Coronary artery (tissue), 2 donors: Measurements from ENCODE around the gene GRM5.

Experiments
- DNase-seq: peaks from one replicate; pipeline ENCODE4 v3.0.0-alpha.2; 2017; ENCODE audit warnings: low spot score
- H3K27ac ChIP-seq, 2 donors: fragments of 200-600 bp; sonication (generic); one replicate each; pipeline ENCODE4 v1.5.1; 2016 to 2019
- H3K4me3 ChIP-seq: fragments of 200-600 bp; sonication (generic); 2 replicates; pipeline ENCODE4 v1.5.1; 2016; ENCODE audit warnings: mild to moderate bottlenecking, moderate library complexity
- TF ChIP-seq, protein P1 (sequence below): fragments of 200-600 bp; sonication (generic); IDR thresholded peaks from one replicate; pipeline ENCODE4 v1.5.1; 2019; ENCODE audit warnings: antibody characterized with exemption

GRM5 gene

GRCh38 chr11:88644724-88645123 lies 421.1 kb downstream of the GRM5 start:
- no peak overlapping the region for H3K27ac ChIP-seq
- H3K4me3 ChIP-seq, result no peak overlapping the region
- TF ChIP-seq, protein P1, sequence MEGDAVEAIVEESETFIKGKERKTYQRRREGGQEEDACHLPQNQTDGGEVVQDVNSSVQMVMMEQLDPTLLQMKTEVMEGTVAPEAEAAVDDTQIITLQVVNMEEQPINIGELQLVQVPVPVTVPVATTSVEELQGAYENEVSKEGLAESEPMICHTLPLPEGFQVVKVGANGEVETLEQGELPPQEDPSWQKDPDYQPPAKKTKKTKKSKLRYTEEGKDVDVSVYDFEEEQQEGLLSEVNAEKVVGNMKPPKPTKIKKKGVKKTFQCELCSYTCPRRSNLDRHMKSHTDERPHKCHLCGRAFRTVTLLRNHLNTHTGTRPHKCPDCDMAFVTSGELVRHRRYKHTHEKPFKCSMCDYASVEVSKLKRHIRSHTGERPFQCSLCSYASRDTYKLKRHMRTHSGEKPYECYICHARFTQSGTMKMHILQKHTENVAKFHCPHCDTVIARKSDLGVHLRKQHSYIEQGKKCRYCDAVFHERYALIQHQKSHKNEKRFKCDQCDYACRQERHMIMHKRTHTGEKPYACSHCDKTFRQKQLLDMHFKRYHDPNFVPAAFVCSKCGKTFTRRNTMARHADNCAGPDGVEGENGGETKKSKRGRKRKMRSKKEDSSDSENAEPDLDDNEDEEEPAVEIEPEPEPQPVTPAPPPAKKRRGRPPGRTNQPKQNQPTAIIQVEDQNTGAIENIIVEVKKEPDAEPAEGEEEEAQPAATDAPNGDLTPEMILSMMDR, result no peak
- no peak for DNase-seq

DNA sequence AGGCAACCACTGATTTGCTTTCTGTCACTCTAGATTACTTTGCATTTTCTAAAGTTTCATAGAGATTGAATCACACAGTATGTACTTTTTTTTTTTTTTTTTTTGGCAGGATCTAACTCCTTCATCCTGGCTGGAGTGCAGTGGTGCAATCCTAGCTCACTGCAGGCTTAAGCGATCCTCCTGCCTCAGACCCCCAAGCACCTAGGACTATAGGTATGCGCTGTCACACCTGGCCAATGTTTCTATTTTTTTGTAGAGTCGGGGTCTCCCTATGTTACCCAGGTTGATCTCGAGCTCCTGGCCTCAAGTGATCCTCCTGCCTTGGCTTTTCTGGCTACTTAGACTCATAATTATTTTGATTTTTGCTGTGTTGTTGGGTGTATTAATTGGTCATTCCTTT lies 433.6 kb downstream of the GRM5 start:
- DNase-seq, result no peak
- TF ChIP-seq, protein P1, result no peak
- Histone ChIP-seq H3K4me3 (no peak overlapping the region), H3K27ac (no peak overlapping the region)

GRCh38 chr11:88631497-88631896 lies 434.3 kb downstream of the GRM5 start:
- DNase-seq, result no peak
- TF ChIP-seq, protein P1, result no peak
- H3K4me3 ChIP-seq, result no peak overlapping the region
- no peak overlapping the region for H3K27ac ChIP-seq

GRCh38 chr11:88629496-88629895 lies 436.3 kb downstream of the GRM5 start:
- Histone ChIP-seq H3K27ac (no peak overlapping the region), H3K4me3 (no peak overlapping the region)
- DNase-seq, result no peak
- TF ChIP-seq, protein P1, result no peak

- DNase-seq, result no peak
Measured at GRCh38 chr11:88626216-88626615, 439.6 kb downstream of the GRM5 start.

DNA sequence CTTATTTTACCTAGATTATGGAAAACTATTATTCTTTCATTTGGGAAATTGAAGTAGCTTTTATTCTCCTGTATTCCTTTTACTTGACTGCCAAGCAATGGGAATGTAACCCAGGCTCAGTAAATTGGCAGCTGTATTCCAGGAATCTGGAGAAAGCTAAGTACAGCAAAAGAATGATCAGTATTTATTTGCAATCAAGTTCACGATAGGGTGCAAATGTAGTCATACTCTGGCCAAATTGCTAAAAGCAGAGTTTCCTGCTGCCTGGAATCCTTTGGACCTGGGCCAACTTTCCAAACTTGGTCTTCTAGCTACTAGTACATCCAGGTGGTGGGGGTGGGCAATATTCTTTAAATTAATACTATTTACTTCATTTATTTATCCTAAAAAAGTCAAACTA lies 442.3 kb downstream of the GRM5 start:
- no peak for DNase-seq
- TF ChIP-seq, protein P1, result no peak
- no peak overlapping the region for H3K4me3 ChIP-seq
- no peak overlapping the region for H3K27ac ChIP-seq

More at GRCh38 chr11:88626216-88626615, 439.6 kb downstream of the GRM5 start:
- TF ChIP-seq, protein P1, result no peak
- Histone ChIP-seq H3K4me3 (no peak overlapping the region), H3K27ac (no peak overlapping the region)

DNA sequence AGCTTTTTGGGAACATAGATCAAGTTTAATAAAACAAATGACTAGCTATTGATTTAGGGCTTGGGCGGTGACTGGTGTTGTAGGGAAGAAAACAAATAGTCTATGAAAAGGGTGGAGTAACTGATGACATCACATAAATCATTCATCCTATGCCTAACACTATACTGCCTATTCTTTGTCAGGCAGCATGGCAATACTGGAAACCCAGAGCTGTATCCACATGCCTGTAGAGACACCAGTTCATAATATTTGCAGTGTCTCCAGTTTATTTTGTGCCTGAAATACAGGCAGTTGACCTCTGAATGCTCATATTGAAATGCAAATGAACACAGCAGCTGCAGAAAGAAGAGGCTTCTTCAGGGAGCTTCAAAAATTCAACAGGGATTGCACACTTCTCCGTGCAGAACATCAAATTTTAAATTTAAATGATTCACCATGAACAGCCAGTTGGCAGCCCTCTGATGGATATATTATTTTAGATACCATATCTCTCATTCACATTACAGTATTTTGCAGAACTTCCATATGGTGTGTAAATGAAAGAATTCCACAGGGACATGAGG lies 445.1 kb downstream of the GRM5 start:
- TF ChIP-seq, protein P1, result no peak
- Histone ChIP-seq H3K27ac (no peak overlapping the region), H3K4me3 (no peak overlapping the region)
- no peak for DNase-seq
